Measurements from ENCODE around the gene TSPAN18.

- no peak for TF ChIP-seq CTCF (IDR thresholded peaks at IDR 0.05)
- no peak for TF ChIP-seq POLR2A (IDR thresholded peaks at IDR 0.05)
- TF ChIP-seq EP300 (IDR thresholded peaks at IDR 0.05) = no peak
Measured at GRCh38 chr11:44764583-44764982, 37.8 kb downstream of the TSPAN18 start.

All from gastroesophageal sphincter (tissue), 3 donors.